ENCODE results near the gene CNPY1. TPM values are rescaled to one million over a fixed set of nuclear protein-coding genes. Genes with fewer than 3 reads are reported as not detected.

Gene CNPY1
- polyA plus RNA-seq, 1 donor from 2014 or later, result 0.36 TPM

DNA sequence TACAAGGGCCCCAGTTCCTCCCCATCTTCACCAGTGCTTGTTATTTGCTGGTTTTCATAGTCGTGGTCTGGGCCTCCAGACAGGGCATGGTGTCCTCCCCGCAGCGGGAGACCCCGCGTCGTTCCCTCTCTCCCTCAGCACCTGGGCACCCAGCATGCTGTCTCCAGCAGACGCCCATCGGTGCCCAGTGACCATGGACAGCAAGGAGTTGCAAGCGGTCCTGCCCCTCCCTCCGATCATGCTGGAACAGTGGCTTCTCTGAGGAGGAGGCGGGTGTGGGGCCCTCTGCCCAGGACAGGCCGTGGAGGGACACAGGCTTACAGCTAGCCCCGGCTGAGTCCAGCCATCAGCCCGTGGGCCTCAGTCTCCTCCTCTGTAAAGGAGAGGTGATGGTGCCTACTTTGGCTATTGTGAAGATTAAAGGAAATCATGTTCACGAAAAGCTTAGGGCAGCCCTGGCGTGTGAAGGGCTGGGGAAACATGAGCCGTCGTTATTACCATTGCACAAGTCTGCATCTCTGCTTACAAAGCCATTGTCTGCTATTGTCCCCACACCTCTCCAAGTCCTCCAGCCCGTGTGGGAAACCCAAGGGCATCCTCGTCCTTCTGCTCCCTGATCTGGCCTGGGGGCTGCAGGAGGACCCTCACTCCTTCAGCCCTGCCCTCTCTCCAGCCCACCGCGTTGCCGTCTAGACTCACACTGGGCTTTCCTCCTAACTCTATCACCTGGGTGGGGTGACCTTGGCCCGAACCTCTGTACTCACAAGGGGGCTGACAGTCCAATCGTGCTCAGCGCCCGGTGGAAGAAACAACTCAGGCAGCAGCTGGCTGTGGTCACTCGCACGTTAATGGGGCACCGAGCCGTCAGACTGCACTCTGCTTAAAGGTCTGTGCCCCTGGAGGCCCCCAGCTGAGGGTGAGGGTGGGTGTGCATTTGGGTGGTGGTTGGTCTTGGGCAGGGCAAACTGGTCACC is 58.6 kb downstream of the CNPY1 start:
- no peak overlapping the region for H3K9ac ChIP-seq (ENCODE audit: low read length)
- TF ChIP-seq POLR2AphosphoS5 (IDR thresholded peaks at IDR 0.05) (no peak), RAD21 (conservative IDR thresholded peaks at IDR 0.05) (no peak), EP300 (conservative IDR thresholded peaks at IDR 0.05; ENCODE audit: poor library complexity, severe bottlenecking) (no peak), SMC3 (conservative IDR thresholded peaks at IDR 0.05; ENCODE audit: poor library complexity) (no peak), MXI1 (conservative IDR thresholded peaks at IDR 0.05; ENCODE audit: poor library complexity, severe bottlenecking) (no peak), EZH2 (IDR thresholded peaks at IDR 0.05; ENCODE audit: borderline replicate concordance, insufficient read depth, low read length, poor library complexity, severe bottlenecking) (no peak), TAF1 (IDR thresholded peaks at IDR 0.05; ENCODE audit: low read depth) (no peak)
- TF ChIP-seq, protein P1, sequence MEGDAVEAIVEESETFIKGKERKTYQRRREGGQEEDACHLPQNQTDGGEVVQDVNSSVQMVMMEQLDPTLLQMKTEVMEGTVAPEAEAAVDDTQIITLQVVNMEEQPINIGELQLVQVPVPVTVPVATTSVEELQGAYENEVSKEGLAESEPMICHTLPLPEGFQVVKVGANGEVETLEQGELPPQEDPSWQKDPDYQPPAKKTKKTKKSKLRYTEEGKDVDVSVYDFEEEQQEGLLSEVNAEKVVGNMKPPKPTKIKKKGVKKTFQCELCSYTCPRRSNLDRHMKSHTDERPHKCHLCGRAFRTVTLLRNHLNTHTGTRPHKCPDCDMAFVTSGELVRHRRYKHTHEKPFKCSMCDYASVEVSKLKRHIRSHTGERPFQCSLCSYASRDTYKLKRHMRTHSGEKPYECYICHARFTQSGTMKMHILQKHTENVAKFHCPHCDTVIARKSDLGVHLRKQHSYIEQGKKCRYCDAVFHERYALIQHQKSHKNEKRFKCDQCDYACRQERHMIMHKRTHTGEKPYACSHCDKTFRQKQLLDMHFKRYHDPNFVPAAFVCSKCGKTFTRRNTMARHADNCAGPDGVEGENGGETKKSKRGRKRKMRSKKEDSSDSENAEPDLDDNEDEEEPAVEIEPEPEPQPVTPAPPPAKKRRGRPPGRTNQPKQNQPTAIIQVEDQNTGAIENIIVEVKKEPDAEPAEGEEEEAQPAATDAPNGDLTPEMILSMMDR (IDR thresholded peaks at IDR 0.05; ENCODE audit: poor library complexity, severe bottlenecking), result no peak
- TF ChIP-seq, protein P2, sequence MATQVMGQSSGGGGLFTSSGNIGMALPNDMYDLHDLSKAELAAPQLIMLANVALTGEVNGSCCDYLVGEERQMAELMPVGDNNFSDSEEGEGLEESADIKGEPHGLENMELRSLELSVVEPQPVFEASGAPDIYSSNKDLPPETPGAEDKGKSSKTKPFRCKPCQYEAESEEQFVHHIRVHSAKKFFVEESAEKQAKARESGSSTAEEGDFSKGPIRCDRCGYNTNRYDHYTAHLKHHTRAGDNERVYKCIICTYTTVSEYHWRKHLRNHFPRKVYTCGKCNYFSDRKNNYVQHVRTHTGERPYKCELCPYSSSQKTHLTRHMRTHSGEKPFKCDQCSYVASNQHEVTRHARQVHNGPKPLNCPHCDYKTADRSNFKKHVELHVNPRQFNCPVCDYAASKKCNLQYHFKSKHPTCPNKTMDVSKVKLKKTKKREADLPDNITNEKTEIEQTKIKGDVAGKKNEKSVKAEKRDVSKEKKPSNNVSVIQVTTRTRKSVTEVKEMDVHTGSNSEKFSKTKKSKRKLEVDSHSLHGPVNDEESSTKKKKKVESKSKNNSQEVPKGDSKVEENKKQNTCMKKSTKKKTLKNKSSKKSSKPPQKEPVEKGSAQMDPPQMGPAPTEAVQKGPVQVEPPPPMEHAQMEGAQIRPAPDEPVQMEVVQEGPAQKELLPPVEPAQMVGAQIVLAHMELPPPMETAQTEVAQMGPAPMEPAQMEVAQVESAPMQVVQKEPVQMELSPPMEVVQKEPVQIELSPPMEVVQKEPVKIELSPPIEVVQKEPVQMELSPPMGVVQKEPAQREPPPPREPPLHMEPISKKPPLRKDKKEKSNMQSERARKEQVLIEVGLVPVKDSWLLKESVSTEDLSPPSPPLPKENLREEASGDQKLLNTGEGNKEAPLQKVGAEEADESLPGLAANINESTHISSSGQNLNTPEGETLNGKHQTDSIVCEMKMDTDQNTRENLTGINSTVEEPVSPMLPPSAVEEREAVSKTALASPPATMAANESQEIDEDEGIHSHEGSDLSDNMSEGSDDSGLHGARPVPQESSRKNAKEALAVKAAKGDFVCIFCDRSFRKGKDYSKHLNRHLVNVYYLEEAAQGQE (IDR thresholded peaks at IDR 0.05; ENCODE audit: borderline replicate concordance), result no peak
- H2AFZ ChIP-seq (ENCODE audit: low read depth, low read length), result no peak overlapping the region
- H3K27me3 ChIP-seq (ENCODE audit: insufficient read depth, low read depth, low read length), result peaks cover 11% of the 10 kb centered on the region
- no peaks in the 10 kb centered on the region for H3K9me2 ChIP-seq (ENCODE audit: insufficient read depth, low read length)
- H3K4me2 ChIP-seq (ENCODE audit: low read length), result no peak overlapping the region
- H3K9me3 ChIP-seq (ENCODE audit: low read length), result no peaks in the 10 kb centered on the region
- H3K79me2 ChIP-seq (replicated peaks; ENCODE audit: insufficient read depth, low read length), result no peaks in the 10 kb centered on the region
- H3K4me3 ChIP-seq (ENCODE audit: low read length), result no peak overlapping the region
- H3K27ac ChIP-seq (ENCODE audit: low read length), result no peak overlapping the region
- no peaks in the 10 kb centered on the region for H4K20me1 ChIP-seq (ENCODE audit: insufficient read depth)
- no peaks in the 10 kb centered on the region for H3K36me3 ChIP-seq (ENCODE audit: insufficient read depth, low read length)
- H3F3A ChIP-seq (ENCODE audit: insufficient read depth, low read length, poor library complexity, severe bottlenecking), result no peaks in the 10 kb centered on the region

DNA sequence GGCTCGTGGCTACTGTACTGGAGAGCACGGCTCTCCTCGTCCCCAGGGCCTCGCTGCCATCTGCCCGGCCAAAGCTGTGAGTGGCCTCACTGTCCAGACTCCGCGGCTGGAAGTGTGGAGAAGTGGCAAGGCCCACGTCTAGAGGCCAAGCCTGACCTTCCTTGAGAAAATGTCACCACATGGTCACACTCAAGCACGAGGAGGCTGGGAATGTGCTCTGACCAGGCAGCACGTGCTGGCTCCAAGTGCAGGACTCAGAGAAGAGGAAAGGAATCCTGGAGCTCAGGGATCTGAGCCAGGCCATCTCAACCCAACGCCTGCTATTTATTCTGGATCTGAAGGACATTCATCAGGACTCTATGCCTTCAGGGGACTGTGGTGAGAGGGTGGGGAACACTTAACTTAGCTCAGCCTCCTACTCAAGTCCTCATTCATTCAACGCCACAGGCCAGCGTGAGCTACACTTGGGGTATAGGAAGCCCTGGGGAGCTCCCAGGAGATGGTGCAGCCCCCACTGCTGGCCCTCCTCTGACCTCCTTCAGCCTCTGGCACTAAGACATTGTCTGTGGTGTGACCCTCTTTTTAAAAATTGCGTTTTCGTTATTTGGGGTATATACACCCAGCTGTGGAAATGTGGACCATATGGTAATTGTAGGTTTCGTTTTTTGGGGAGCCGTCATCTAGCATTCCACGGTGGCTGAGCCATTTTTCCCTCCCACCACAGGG is 59.4 kb downstream of the CNPY1 start:
- Histone ChIP-seq H3F3A (ENCODE audit: insufficient read depth, low read length, poor library complexity, severe bottlenecking) (no peaks in the 10 kb centered on the region), H3K4me3 (ENCODE audit: low read length) (no peak overlapping the region), H3K79me2 (replicated peaks; ENCODE audit: insufficient read depth, low read length) (no peaks in the 10 kb centered on the region), H3K27ac (ENCODE audit: low read length) (no peak overlapping the region), H2AFZ (ENCODE audit: low read depth, low read length) (no peak overlapping the region), H3K36me3 (ENCODE audit: insufficient read depth, low read length) (no peaks in the 10 kb centered on the region), H3K4me2 (ENCODE audit: low read length) (no peak overlapping the region), H3K9ac (ENCODE audit: low read length) (no peak overlapping the region), H3K9me2 (ENCODE audit: insufficient read depth, low read length) (no peaks in the 10 kb centered on the region), H4K20me1 (ENCODE audit: insufficient read depth) (no peaks in the 10 kb centered on the region), H3K27me3 (ENCODE audit: insufficient read depth, low read depth, low read length) (peaks cover 12% of the 10 kb centered on the region), H3K9me3 (ENCODE audit: low read length) (no peaks in the 10 kb centered on the region)
- no peak for TF ChIP-seq POLR2AphosphoS5 (IDR thresholded peaks at IDR 0.05)
